Panc1 (cell line): Measurements from ENCODE around the gene TOE1. TPM values are rescaled to one million over a fixed set of nuclear protein-coding genes. Genes with fewer than 3 reads are reported as not detected.

Source experiments
- ATAC-seq: fragments of 200-7000 bp; cut with Tn5 transposase; 2 replicates; pipeline ENCODE4 v1.9.1; 2020; ENCODE audit warnings: mild to moderate bottlenecking, moderate library complexity
- BruUV-seq: library from RNA; stranded (reverse); fragments of 400-500 nt; replicated peaks from 2 replicates; lab custom pipeline; 2021; lab: Mats Ljungman, UMichigan
- CTCF ChIA-PET: fragments of 300-600 bp; sonication (Branson Sonifier 250); formaldehyde crosslinking; loops from one replicate; lab custom pipeline; 2022; ENCODE audit warnings: antibody characterized with exemption; lab: Charles Lee
- POLR2A ChIA-PET: fragments of 300-600 bp; sonication (Branson Sonifier 250); formaldehyde crosslinking; loops from one replicate; lab custom pipeline; 2022; ENCODE audit warnings: antibody characterized with exemption; lab: Charles Lee
- DNase-seq: peaks from one replicate; pipeline ENCODE4 v3.0.0-alpha.2; 2010; ENCODE audit warnings: low read depth, low spot score
- H3K27ac ChIP-seq: 2 replicates; pipeline ENCODE4 v1.5.1; 2011; ENCODE audit warnings: mild to moderate bottlenecking, low read length, inconsistent platforms
- H3K27me3 ChIP-seq: fragments of 200-500 bp; sonication (Bioruptor generic); 2 replicates; pipeline ENCODE4 v1.6.0; 2014; ENCODE audit warnings: low read length, inconsistent platforms; ENCODE audit not compliant: control insufficient read depth, insufficient read depth
- H3K36me3 ChIP-seq: fragments of 200-500 bp; sonication (Bioruptor generic); 2 replicates; pipeline ENCODE4 v1.5.1; 2014; ENCODE audit warnings: inconsistent platforms, mild to moderate bottlenecking, low read length, moderate library complexity; ENCODE audit not compliant: control insufficient read depth, insufficient read depth
- H3K4me1 ChIP-seq: 2 replicates; pipeline ENCODE4 v1.5.1; 2011; ENCODE audit warnings: inconsistent platforms, mild to moderate bottlenecking, low read length, moderate library complexity; ENCODE audit not compliant: control insufficient read depth, insufficient read depth
- H3K4me3 ChIP-seq, 2 experiments: 2 replicates each; pipeline ENCODE4 v1.5.1; 2011 to 2012; ENCODE audit warnings: low read depth in 2 of 2, low read length in 2 of 2, mild to moderate bottlenecking in 2 of 2, inconsistent platforms in 1 of 2, moderate library complexity in 1 of 2
- H3K9me3 ChIP-seq: fragments of 200-500 bp; sonication (Bioruptor generic); 2 replicates; pipeline ENCODE4 v1.5.1; 2014; ENCODE audit warnings: low read depth, mild to moderate bottlenecking, inconsistent platforms, low read length, moderate library complexity; ENCODE audit not compliant: control insufficient read depth, insufficient read depth
- CTCF ChIP-seq: fragments of 450-650 bp; IDR thresholded peaks from 2 replicates; pipeline ENCODE4 v1.5.1; 2017; ENCODE audit warnings: mild to moderate bottlenecking
- POLR2AphosphoS5 ChIP-seq: IDR thresholded peaks from 2 replicates; pipeline ENCODE4 v1.6.1; 2012; ENCODE audit warnings: mild to moderate bottlenecking, low read depth, low read length, moderate library complexity
- REST ChIP-seq, 2 experiments: IDR thresholded peaks; 2 replicates each; pipeline ENCODE4 v1.6.1; 2011 to 2012; ENCODE audit warnings: low read depth in 2 of 2, control low read depth in 1 of 2, low read length in 1 of 2, mild to moderate bottlenecking in 1 of 2, moderate library complexity in 1 of 2; ENCODE audit not compliant: insufficient read depth in 1 of 2
- SIN3A ChIP-seq: IDR thresholded peaks from 2 replicates; pipeline ENCODE4 v1.6.1; 2012; ENCODE audit warnings: low read depth, mild to moderate bottlenecking, low read length, moderate library complexity, borderline replicate concordance; ENCODE audit not compliant: insufficient read depth
- TCF7L2 ChIP-seq: IDR thresholded peaks from 2 replicates; pipeline ENCODE4 v1.6.1; 2011; ENCODE audit warnings: mild to moderate bottlenecking, low read depth, low read length, inconsistent platforms
- in situ Hi-C: cut with HindIII; loops from 2 replicates; pipeline ENCODE4 v1.10.0; 2016; ENCODE audit warnings: low sequenced_read_pairs, low pct_unique_long_range_greater_than_20kb
- intact Hi-C: fragments of 100-400 bp; cut with micrococcal nuclease; formaldehyde crosslinking; loops from one replicate; pipeline ENCODE4 v1.10.0; 2022; ENCODE audit not compliant: unreplicated experiment
- total RNA-seq: library from RNA; stranded (reverse); gene quantifications from one replicate; pipeline ENCODE4 v1.2.1, GENCODE V29; 2021; ENCODE audit not compliant: unreplicated experiment

The TOE1 gene
- total RNA-seq, 1 experiment from 2014 or later: 14.3 TPM

- ChIA-PET CTCF (no interaction called here), POLR2A (no interaction called here)
- Histone ChIP-seq H3K36me3 (no peaks in the 10 kb centered on the region), H3K27ac (no peak overlapping the region), H3K9me3 (no peaks in the 10 kb centered on the region), H3K4me1 (peaks cover 8% of the 10 kb centered on the region), H3K4me3 (no peak overlapping the region), H3K27me3 (no peaks in the 10 kb centered on the region)
- no TSS peak for BruUV-seq
- no peak for DNase-seq
- in situ Hi-C loops: no loop called here
- intact Hi-C loops: loop anchor here (10.0 kb wide), 1 partner anchor 472 kb away; no protein-coding TSS in a partner anchor
- ATAC-seq: no peak
- TF ChIP-seq CTCF: no peak
- TF ChIP-seq POLR2AphosphoS5: no peak
- TF ChIP-seq SIN3A: no peak
- TF ChIP-seq REST (IDR thresholded peaks at IDR 0.05; ENCODE audit: insufficient read depth in 1 of 2, low read depth in 2 of 2, low read length in 1 of 2): no peak
- TF ChIP-seq TCF7L2: no peak
Observed at GRCh38 chr1:45306905-45307304, 33.1 kb upstream of the TOE1 start.

GRCh38 chr1:45314266-45314665, 25.7 kb upstream of the TOE1 start:
- POLR2A ChIA-PET: interaction anchor here (1.1 kb wide), 1 partner anchor 25 kb away, joined by 3 read pairs; the partner anchor contains the start of genes MUTYH and TOE1
- intact Hi-C loops: no loop called here

More at GRCh38 chr1:45314266-45314665, 25.7 kb upstream of the TOE1 start:
- H3K27ac ChIP-seq: no peak overlapping the region
- H3K4me1 ChIP-seq: no peaks in the 10 kb centered on the region
- CTCF ChIA-PET: no interaction called here
- H3K36me3 ChIP-seq: no peaks in the 10 kb centered on the region
- ATAC-seq (no peak), DNase-seq (no peak)
- in situ Hi-C loops: no loop called here
- BruUV-seq: no TSS peak
- TF ChIP-seq POLR2AphosphoS5 (no peak), TCF7L2 (no peak), REST (IDR thresholded peaks at IDR 0.05; ENCODE audit: insufficient read depth in 1 of 2, low read depth in 2 of 2, low read length in 1 of 2) (no peak), CTCF (no peak), SIN3A (no peak)
- H3K27me3 ChIP-seq: no peaks in the 10 kb centered on the region
- H3K4me3 ChIP-seq: no peak overlapping the region
- H3K9me3 ChIP-seq: no peaks in the 10 kb centered on the region
